GM12878 (cell line): ENCODE results near the gene MIXL1. TPM values are rescaled to one million over a fixed set of nuclear protein-coding genes. Genes with fewer than 3 reads are reported as not detected.
A peak's percentile ranks its signal among the peaks of the same experiment; 100 is the strongest.

Experiments used
- ATAC-seq: fragments of 200-7000 bp; cut with Tn5 transposase; 3 replicates; pipeline ENCODE4 v1.9.1; 2020; ENCODE audit warnings: mild to moderate bottlenecking, moderate library complexity
- BruUV-seq: library from RNA; stranded (reverse); fragments of 400-500 nt; replicated peaks from 2 replicates; lab custom pipeline; 2021; lab: Mats Ljungman, UMichigan
- CTCF ChIA-PET: fragments of 300-600 bp; sonication (Branson Sonifier 250); formaldehyde crosslinking; extraction: SDS; loops from one replicate; lab custom pipeline; 2021; ENCODE audit warnings: inconsistent platforms; lab: Yijun Ruan, JAX
- POLR2A ChIA-PET: fragments of 350-600 bp; formaldehyde crosslinking; extraction: SDS; loops from one replicate; lab custom pipeline; 2021; ENCODE audit warnings: inconsistent platforms; lab: Charles Lee
- RAD21 ChIA-PET: fragments of 300-600 bp; sonication (Branson Sonifier 250); formaldehyde crosslinking; loops from one replicate; lab custom pipeline; 2023; ENCODE audit warnings: antibody characterized with exemption; ENCODE audit not compliant: unreplicated experiment; lab: Charles Lee
- SMC1A ChIA-PET: fragments of 300-600 bp; sonication (Branson Sonifier 250); formaldehyde crosslinking; loops from one replicate; lab custom pipeline; 2023; ENCODE audit not compliant: unreplicated experiment, uncharacterized antibody; lab: Charles Lee
- DNase-seq: peaks from one replicate; pipeline ENCODE4 v3.0.0-alpha.2; 2011; ENCODE audit warnings: low read depth, low spot score
- FAIRE-seq: peaks from 3 replicates; lab custom pipeline; 2011; peaks lifted over from hg19 to GRCh38; lab: Jason Lieb, UNC
- H2AFZ ChIP-seq: 2 replicates; pipeline ENCODE4 v1.6.0; 2011; ENCODE audit warnings: low read depth, low read length, control low read depth; ENCODE audit not compliant: control insufficient read depth
- H3K27ac ChIP-seq: 2 replicates; pipeline ENCODE4 v1.5.1; 2011; ENCODE audit warnings: control low read depth; ENCODE audit not compliant: control insufficient read depth, insufficient read depth
- H3K27me3 ChIP-seq, 2 experiments: replicated peaks in 1 of 2; 2 replicates each; pipeline versions ENCODE4 v1.6.0 to v1.6.1; 2011; ENCODE audit warnings: low read length in 1 of 2; ENCODE audit not compliant: control insufficient read depth in 2 of 2, insufficient read depth in 2 of 2
- H3K36me3 ChIP-seq, 2 experiments: 2 replicates each; pipeline ENCODE4 v1.5.1; 2011; ENCODE audit warnings: low read length in 1 of 2; ENCODE audit not compliant: control insufficient read depth in 2 of 2, insufficient read depth in 2 of 2
- H3K4me1 ChIP-seq: 2 replicates; pipeline ENCODE4 v1.6.1; 2011; ENCODE audit warnings: mild to moderate bottlenecking, low read length, moderate library complexity, mixed read lengths; ENCODE audit not compliant: control insufficient read depth, insufficient read depth
- H3K4me2 ChIP-seq: 2 replicates; pipeline ENCODE4 v1.6.0; 2011; ENCODE audit warnings: control low read depth; ENCODE audit not compliant: control insufficient read depth, insufficient read depth
- H3K4me3 ChIP-seq: fragments of 200-600 bp; sonication (generic); 2 replicates; pipeline ENCODE4 v1.5.1; 2016
- H3K79me2 ChIP-seq: 2 replicates; pipeline ENCODE4 v1.6.0; 2011; ENCODE audit warnings: low read length; ENCODE audit not compliant: control insufficient read depth, insufficient read depth
- H3K9ac ChIP-seq: 2 replicates; pipeline ENCODE4 v1.8.0; 2011; ENCODE audit warnings: low read length, control low read depth, mixed read lengths; ENCODE audit not compliant: control insufficient read depth, insufficient read depth
- H3K9me3 ChIP-seq: replicated peaks from 3 replicates; pipeline ENCODE4 v1.5.1; 2011; ENCODE audit warnings: mild to moderate bottlenecking, low read length; ENCODE audit not compliant: control insufficient read depth, insufficient read depth
- H4K20me1 ChIP-seq: 2 replicates; pipeline ENCODE4 v1.6.0; 2011; ENCODE audit not compliant: control insufficient read depth, insufficient read depth
- BACH1 ChIP-seq: fragments of 450-650 bp; IDR thresholded peaks from 2 replicates; pipeline ENCODE4 v1.6.1; 2017; ENCODE audit warnings: mild to moderate bottlenecking, borderline replicate concordance
- IKZF2 ChIP-seq, 2 experiments: fragments of 450-650 bp; IDR thresholded peaks; 2 replicates each; pipeline ENCODE4 v1.6.1; 2017; ENCODE audit warnings: mild to moderate bottlenecking in 2 of 2, moderate library complexity in 2 of 2
- MEF2B ChIP-seq: fragments of 450-650 bp; IDR thresholded peaks from 2 replicates; pipeline ENCODE4 v1.6.1; 2018; ENCODE audit warnings: mild to moderate bottlenecking, moderate library complexity; ENCODE audit not compliant: partially characterized antibody, poor library complexity, severe bottlenecking
- MLLT1 ChIP-seq: fragments of 450-650 bp; IDR thresholded peaks from 2 replicates; pipeline ENCODE4 v1.6.1; 2016; ENCODE audit warnings: mild to moderate bottlenecking
- PKNOX1 ChIP-seq: fragments of 450-650 bp; IDR thresholded peaks from 2 replicates; pipeline ENCODE4 v1.6.1; 2016; ENCODE audit warnings: mild to moderate bottlenecking
- WGBS: methylation state at CpG from one replicate; pipeline ENCODE4 v1.1.6; 2016; ENCODE audit warnings: low lambda C conversion rate; ENCODE audit not compliant: insufficient replicate concordance, insufficient coverage; ENCODE audit errors: missing lambda C conversion rate; 5-methylcytosine and 5-hydroxymethylcytosine counted together
- in situ Hi-C: fragments of 300-500 bp; cut with MboI; formaldehyde crosslinking; loops from 9 replicates; pipeline ENCODE4 v1.14.3; 2018; ENCODE audit warnings: mixed read lengths
- intact Hi-C: fragments of 100-400 bp; cut with micrococcal nuclease; formaldehyde crosslinking; loops from one replicate; pipeline ENCODE4 v1.14.2; 2022; ENCODE audit not compliant: unreplicated experiment
- polyA plus RNA-seq, 11 experiments: library from polyadenylated mRNA; depleted of rRNA in 4 of 11; unstranded in 6 of 11; stranded (reverse) in 5 of 11; fragments of >200 nt; fragmentation: Nextera tagmentation in 4 of 11; fragmentation: Illumina TruSeq in 1 of 11; extraction: Ambion mirVana in 4 of 11; extraction: Trizol in 1 of 11; gene quantifications; 1 replicate in 1 of 11; 2 replicates in 10 of 11; pipeline versions ENCODE4 v1.2.1 to v1.2.3, GENCODE V29; 2011 to 2016; ENCODE audit warnings: inconsistent platforms in 2 of 11, missing spikeins in 2 of 11, low read depth in 1 of 11
- total RNA-seq, 4 experiments: library from RNA; depleted of rRNA in 3 of 4; stranded (reverse); fragments of >200 nt in 3 of 4; fragmentation: Illumina TruSeq in 1 of 4; extraction: Trizol in 1 of 4; gene quantifications; 2 replicates each; pipeline versions ENCODE4 v1.2.1 to v1.2.3, GENCODE V29; 2013 to 2021

The MIXL1 gene
- total and polyA plus RNA-seq, 10 of the 15 experiments (the other 5 are each of a cell fraction or from before 2014, with no cell fraction given) = 0.11 to 0.25 (median 0.20) TPM; not detected in 2

- intact Hi-C loops (loop anchor here (2.0 to 10.0 kb wide), 2 partner anchors 62 to 712 kb away; no protein-coding TSS in a partner anchor), in situ Hi-C loops (no loop called here)
- 2% methylated on average over 10 of the region's 10 CpGs for WGBS
- peaks cover 47% of the 10 kb centered on the region for H3K79me2 ChIP-seq
- H3K4me3 ChIP-seq = peak overlapping the region; percentile 94
- POLR2A ChIA-PET = no interaction called here
- peaks cover 0 to 3% of the 10 kb centered on the region in 2 experiments; a peak in 1 of 4 replicates for H3K36me3 ChIP-seq
- CTCF ChIA-PET = interaction anchor here (0.7 to 1.2 kb wide), 3 partner anchors 11 to 778 kb away, joined by 3 to 5 read pairs (median 3); no protein-coding TSS in a partner anchor
- peak overlapping the region; percentile 96 for H3K9ac ChIP-seq
- peak; percentile 12 for TF ChIP-seq MEF2B
- 0 out of 2 replicates have a peak, but pooled peaks have one; percentile 81 for TF ChIP-seq MLLT1
- TF ChIP-seq BACH1 = no peak
- no peak for TF ChIP-seq PKNOX1
- TF ChIP-seq IKZF2 (IDR thresholded peaks at IDR 0.05) = peak in 1 of 2 experiments; percentile 20; a peak in 1 of 4 replicates
- H3K4me1 ChIP-seq = peaks cover 7% of the 10 kb centered on the region; the same call in 1 of the 2 replicates
- ATAC-seq (no peak), FAIRE-seq (no peak), DNase-seq (no peak)
- peak overlapping the region; percentile 88 for H3K27ac ChIP-seq
- SMC1A ChIA-PET = interaction anchor here (1.0 kb wide), 1 partner anchor 59 kb away, joined by 3 read pairs; no protein-coding TSS in a partner anchor
- peak overlapping the region; percentile 99 for H2AFZ ChIP-seq
- H3K9me3 ChIP-seq = no peaks in the 10 kb centered on the region
- RAD21 ChIA-PET = interaction anchor here (1.1 kb wide), 1 partner anchor 62 kb away, joined by 4 read pairs; no protein-coding TSS in a partner anchor
- peak overlapping the region; percentile 94 for H3K4me2 ChIP-seq
- TSS peak; percentile 96 for BruUV-seq
- no peaks in the 10 kb centered on the region for H4K20me1 ChIP-seq
- H3K27me3 ChIP-seq = no peaks in the 10 kb centered on the region
Observed at GRCh38 chr1:226187019-226187322, 36.5 kb upstream of the MIXL1 start.
